DMS53 (cell line): ENCODE measurements around the gene TMEM248.
"Not testable (repeated sequence)": the region's sequence is repeated elsewhere in the genome, so short reads cannot be mapped to it uniquely, and the experiment has no call there.

ENCODE experiments used
- DNase-seq: peaks from one replicate; lab custom pipeline; 2025; lab: John Stamatoyannopoulos, UW

Gene TMEM248

GRCh38 chr7:67000601-67001258, 79.7 kb downstream of the TMEM248 start:
- DNase-seq = peak; percentile 62

GRCh38 chr7:67004145-67004544, 83.1 kb downstream of the TMEM248 start:
- not testable (repeated sequence) for DNase-seq

DNA sequence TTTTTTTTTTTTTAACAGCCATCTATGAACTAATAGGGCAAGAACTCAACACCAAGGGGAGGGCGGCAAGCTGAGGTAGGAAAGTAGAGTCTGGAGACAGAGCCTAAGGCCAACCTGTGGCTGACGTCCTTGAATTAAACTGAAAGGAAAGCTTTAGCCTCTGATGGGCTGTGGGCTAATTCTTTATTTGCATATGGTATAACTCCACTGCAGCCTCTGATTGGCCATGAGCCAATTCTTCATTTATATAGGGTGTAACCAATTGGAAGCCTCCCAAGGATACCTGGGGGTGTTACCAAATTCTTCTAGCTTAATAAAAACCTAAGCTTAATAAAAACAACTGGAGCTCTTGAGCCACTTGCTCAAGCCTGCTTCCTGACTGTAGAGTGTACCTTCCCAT, 85.9 kb downstream of the TMEM248 start:
- no peak for DNase-seq
